DMS79 treated with DMSO at 0.1 percent for 48 hours (cell line): ENCODE results near the gene METTL25B.

Source experiments
- DNase-seq: peaks from one replicate; lab custom pipeline; 2025; lab: John Stamatoyannopoulos, UW

The METTL25B gene

DNA sequence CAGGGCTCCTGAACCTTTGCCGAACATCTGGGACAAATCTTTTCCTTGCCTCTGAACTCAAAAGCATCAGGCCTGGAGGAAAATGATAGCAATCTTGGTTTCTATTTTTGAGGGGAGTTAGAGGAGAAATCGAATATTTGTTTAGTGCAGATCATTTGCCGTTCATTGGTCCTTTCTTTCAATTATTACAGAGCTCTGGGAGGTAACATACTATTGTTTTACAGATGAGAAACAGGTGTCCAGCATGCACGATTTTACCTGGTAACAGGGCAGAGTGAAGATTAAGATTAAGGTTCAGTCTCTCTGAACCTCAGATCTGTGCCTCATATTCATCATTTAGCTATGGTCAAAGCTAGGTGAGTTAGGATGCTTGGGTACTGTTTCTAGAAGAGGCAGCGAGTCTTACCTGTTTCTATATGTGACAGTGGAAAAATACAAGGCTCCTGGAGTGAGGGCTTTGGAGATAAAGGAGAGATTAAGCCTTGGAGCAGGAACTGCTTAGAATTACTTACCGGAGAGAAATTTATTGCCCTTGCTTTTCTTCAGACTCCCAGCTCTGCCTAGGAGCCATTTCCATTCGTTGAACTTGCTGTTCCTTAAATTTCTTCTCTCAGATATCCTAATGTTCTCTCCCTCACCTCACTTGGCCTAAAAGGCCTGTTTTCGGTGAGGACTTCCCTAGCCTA lies 40.5 kb downstream of the METTL25B start:
- no peak for DNase-seq

GRCh38 chr1:156772222-156772621 lies 44.0 kb downstream of the METTL25B start:
- DNase-seq, result no peak

- peak; percentile 16 for DNase-seq
These were observed 44.6 kb downstream of the METTL25B start for GRCh38 chr1:156772728-156773497.

DNA sequence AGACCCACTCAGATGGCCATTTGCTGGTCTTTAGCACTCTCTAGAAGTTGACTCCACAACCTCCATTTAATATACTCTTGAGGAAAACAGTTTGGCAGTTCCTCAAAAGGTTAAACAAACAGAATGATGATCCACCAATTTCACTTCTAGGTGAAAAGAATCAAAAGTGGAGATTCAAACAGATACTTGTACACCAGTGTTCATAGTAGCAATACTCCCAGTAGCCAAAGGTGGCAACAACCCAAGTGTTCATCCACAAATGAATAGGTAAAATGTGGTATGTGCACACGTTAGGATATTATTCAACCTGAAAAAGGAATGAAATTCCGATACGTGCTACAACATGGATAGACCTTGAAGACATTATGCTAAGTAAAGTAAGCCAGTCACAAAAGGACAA lies 45.3 kb downstream of the METTL25B start:
- no peak for DNase-seq

- no peak for DNase-seq
These were observed 47.5 kb downstream of the METTL25B start for GRCh38 chr1:156775799-156776198.

DNA sequence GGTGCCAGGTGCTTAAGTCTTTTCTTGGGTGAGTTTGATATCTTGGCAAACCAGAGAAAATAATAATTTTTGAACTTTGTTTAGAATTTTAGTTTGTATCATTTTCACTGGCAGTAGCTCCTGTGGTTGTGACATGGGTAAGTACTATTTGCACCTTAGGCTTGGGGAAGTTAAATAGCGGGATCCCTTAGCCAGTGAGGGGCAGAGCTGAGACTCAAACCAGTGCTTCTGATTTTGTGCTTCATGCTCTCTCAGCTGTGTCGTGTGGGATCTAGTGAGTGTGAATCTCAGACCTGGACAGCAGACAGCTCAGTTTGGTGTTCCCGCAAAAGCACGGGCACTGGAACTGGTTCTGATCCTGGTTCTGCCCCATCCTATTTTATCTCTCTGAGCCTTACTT lies 48.7 kb downstream of the METTL25B start:
- no peak for DNase-seq

GRCh38 chr1:156777573-156777972 lies 49.3 kb downstream of the METTL25B start:
- DNase-seq, result no peak

- no peak for DNase-seq
These were observed 53.4 kb downstream of the METTL25B start for GRCh38 chr1:156781585-156782186.

GRCh38 chr1:156785458-156785857 lies 57.2 kb downstream of the METTL25B start:
- DNase-seq, result no peak
